DOHH2 (cell line): Measurements from ENCODE around the gene IL31.

Experiments used
- H3F3A ChIP-seq: fragments of 200-600 bp; sonication (generic), shearing (Covaris generic); 2 replicates; pipeline ENCODE4 v1.6.0; 2016; ENCODE audit warnings: antibody characterized with exemption, mild to moderate bottlenecking; ENCODE audit not compliant: control insufficient read depth, insufficient read depth
- H3K27ac ChIP-seq: fragments of 200-600 bp; sonication (generic); 2 replicates; pipeline ENCODE4 v1.5.1; 2014; ENCODE audit warnings: low read depth, mild to moderate bottlenecking, low read length, moderate library complexity
- H3K27me3 ChIP-seq: fragments of 200-600 bp; sonication (generic); 2 replicates; pipeline ENCODE4 v1.6.1; 2014; ENCODE audit warnings: mild to moderate bottlenecking, low read length, mixed read lengths; ENCODE audit not compliant: control insufficient read depth
- H3K36me3 ChIP-seq: fragments of 200-600 bp; sonication (generic); 2 replicates; pipeline ENCODE4 v1.6.1; 2014; ENCODE audit warnings: mild to moderate bottlenecking, low read length, moderate library complexity, mixed read lengths; ENCODE audit not compliant: control insufficient read depth
- H3K4me1 ChIP-seq: fragments of 200-600 bp; sonication (generic); 2 replicates; pipeline ENCODE4 v1.6.1; 2014; ENCODE audit warnings: mild to moderate bottlenecking, low read length, mixed read lengths; ENCODE audit not compliant: control insufficient read depth
- H3K4me2 ChIP-seq: fragments of 200-600 bp; sonication (generic); 2 replicates; pipeline ENCODE4 v1.6.0; 2014; ENCODE audit warnings: mild to moderate bottlenecking, low read length, moderate library complexity
- H3K4me3 ChIP-seq: fragments of 200-600 bp; sonication (generic); 2 replicates; pipeline ENCODE4 v1.5.1; 2014; ENCODE audit warnings: mild to moderate bottlenecking, low read length, mixed read lengths
- H3K79me2 ChIP-seq: fragments of 200-600 bp; sonication (generic); 2 replicates; pipeline ENCODE4 v1.6.1; 2014; ENCODE audit warnings: mild to moderate bottlenecking, low read length, mixed read lengths; ENCODE audit not compliant: control insufficient read depth
- H3K9me2 ChIP-seq: fragments of 200-600 bp; sonication (generic); replicated peaks from 2 replicates; pipeline ENCODE4 v1.6.1; 2014; ENCODE audit warnings: mild to moderate bottlenecking, low read length, mixed read lengths; ENCODE audit not compliant: control insufficient read depth
- H3K9me3 ChIP-seq: fragments of 200-600 bp; sonication (generic); 2 replicates; pipeline ENCODE4 v1.6.1; 2014; ENCODE audit warnings: antibody characterized with exemption, low read length, mixed read lengths; ENCODE audit not compliant: control insufficient read depth, insufficient read depth
- H4K20me1 ChIP-seq: fragments of 200-600 bp; sonication (generic); 2 replicates; pipeline ENCODE4 v1.6.0; 2014; ENCODE audit warnings: low read depth, mild to moderate bottlenecking, antibody characterized with exemption, low read length, moderate library complexity; ENCODE audit not compliant: control insufficient read depth, insufficient read depth
- CTCF ChIP-seq: fragments of 200-600 bp; sonication (generic); IDR thresholded peaks from one replicate; pipeline ENCODE4 v1.5.1; 2014; ENCODE audit warnings: antibody characterized with exemption, mild to moderate bottlenecking, low read depth, low read length; ENCODE audit not compliant: poor library complexity, severe bottlenecking
- EZH2phosphoT487 ChIP-seq: fragments of 200-600 bp; sonication (generic); IDR thresholded peaks from 2 replicates; pipeline ENCODE4 v1.6.1; 2017; ENCODE audit warnings: borderline replicate concordance, mild to moderate bottlenecking, antibody characterized with exemption, low read length, moderate library complexity, mixed read lengths

Gene IL31

GRCh38 chr12:122185494-122186082, 11.6 kb upstream of the IL31 start:
- TF ChIP-seq EZH2phosphoT487 (no peak), CTCF (no peak)
- H4K20me1 ChIP-seq = no peaks in the 10 kb centered on the region
- no peak overlapping the region for H3K4me3 ChIP-seq
- no peaks in the 10 kb centered on the region for H3K9me2 ChIP-seq
- H3K4me1 ChIP-seq = peaks cover 18% of the 10 kb centered on the region
- H3K27me3 ChIP-seq = peaks cover 16% of the 10 kb centered on the region
- H3K4me2 ChIP-seq = no peak overlapping the region
- H3K36me3 ChIP-seq = no peaks in the 10 kb centered on the region
- H3K79me2 ChIP-seq = no peaks in the 10 kb centered on the region
- no peak overlapping the region for H3K27ac ChIP-seq
- no peaks in the 10 kb centered on the region for H3K9me3 ChIP-seq
- no peaks in the 10 kb centered on the region for H3F3A ChIP-seq

GRCh38 chr12:122185079-122185478, 11.1 kb upstream of the IL31 start:
- TF ChIP-seq CTCF (no peak), EZH2phosphoT487 (no peak)
- no peaks in the 10 kb centered on the region for H3K79me2 ChIP-seq
- no peaks in the 10 kb centered on the region for H3K9me2 ChIP-seq
- no peaks in the 10 kb centered on the region for H4K20me1 ChIP-seq
- no peaks in the 10 kb centered on the region for H3K9me3 ChIP-seq
- no peaks in the 10 kb centered on the region for H3F3A ChIP-seq
- H3K4me2 ChIP-seq = no peak overlapping the region
- H3K36me3 ChIP-seq = no peaks in the 10 kb centered on the region
- H3K27ac ChIP-seq = no peak overlapping the region
- H3K4me3 ChIP-seq = no peak overlapping the region
- peaks cover 16% of the 10 kb centered on the region for H3K27me3 ChIP-seq
- peaks cover 18% of the 10 kb centered on the region for H3K4me1 ChIP-seq

- no peaks in the 10 kb centered on the region for H3K9me3 ChIP-seq
- H3K36me3 ChIP-seq = no peaks in the 10 kb centered on the region
- TF ChIP-seq EZH2phosphoT487 (no peak), CTCF (no peak)
- H3K27ac ChIP-seq = no peak overlapping the region
- no peaks in the 10 kb centered on the region for H3K79me2 ChIP-seq
- peaks cover 16% of the 10 kb centered on the region for H3K27me3 ChIP-seq
- H4K20me1 ChIP-seq = no peaks in the 10 kb centered on the region
- H3K9me2 ChIP-seq = no peaks in the 10 kb centered on the region
- H3K4me3 ChIP-seq = no peak overlapping the region
- peak overlapping the region; percentile 26 for H3K4me2 ChIP-seq
- H3K4me1 ChIP-seq = peaks cover 18% of the 10 kb centered on the region
- no peaks in the 10 kb centered on the region for H3F3A ChIP-seq
Measured at GRCh38 chr12:122184517-122184916, 10.5 kb upstream of the IL31 start.

- H3K27ac ChIP-seq = no peak overlapping the region
Measured at GRCh38 chr12:122183588-122183940, 9.5 kb upstream of the IL31 start.

More at GRCh38 chr12:122183588-122183940, 9.5 kb upstream of the IL31 start:
- no peaks in the 10 kb centered on the region for H3K9me2 ChIP-seq
- H3K4me2 ChIP-seq = peak overlapping the region; percentile 52
- no peak overlapping the region for H3K4me3 ChIP-seq
- H3K4me1 ChIP-seq = peaks cover 18% of the 10 kb centered on the region
- H4K20me1 ChIP-seq = no peaks in the 10 kb centered on the region
- no peaks in the 10 kb centered on the region for H3K36me3 ChIP-seq
- no peaks in the 10 kb centered on the region for H3F3A ChIP-seq
- no peaks in the 10 kb centered on the region for H3K79me2 ChIP-seq
- no peaks in the 10 kb centered on the region for H3K9me3 ChIP-seq
- TF ChIP-seq EZH2phosphoT487 = no peak
- TF ChIP-seq CTCF = no peak
- H3K27me3 ChIP-seq = peaks cover 16% of the 10 kb centered on the region
